H4 (cell line): ENCODE results near the gene PTPRN2. TPM values are rescaled to one million over a fixed set of nuclear protein-coding genes. Genes with fewer than 3 reads are reported as not detected.

Experiments used
- DNase-seq: peaks from one replicate; pipeline ENCODE4 v3.0.0-alpha.2; 2015; ENCODE audit warnings: low spot score
- total RNA-seq: library from RNA; depleted of rRNA; stranded (reverse); fragments of >200 nt; shearing (Covaris generic); gene quantifications from 2 replicates; pipeline ENCODE4 v1.2.3, GENCODE V29; 2014

Gene PTPRN2
- total RNA-seq, 1 experiment from 2014 or later = 0.97 TPM

- no peak for DNase-seq
Measured at GRCh38 chr7:158073845-158074840, 513.5 kb downstream of the PTPRN2 start.

GRCh38 chr7:158072991-158073730, 514.5 kb downstream of the PTPRN2 start:
- no peak for DNase-seq

GRCh38 chr7:158070222-158070920, 517.3 kb downstream of the PTPRN2 start:
- no peak for DNase-seq

- no peak for DNase-seq
Measured at GRCh38 chr7:158068853-158069252, 518.8 kb downstream of the PTPRN2 start.

- DNase-seq = no peak
Measured at GRCh38 chr7:158067931-158068482, 519.6 kb downstream of the PTPRN2 start.

GRCh38 chr7:158067219-158067930, 520.2 kb downstream of the PTPRN2 start:
- no peak for DNase-seq

- DNase-seq = no peak
Measured at GRCh38 chr7:158066085-158066484, 521.5 kb downstream of the PTPRN2 start.

GRCh38 chr7:158065340-158065739, 522.3 kb downstream of the PTPRN2 start:
- DNase-seq = no peak

- no peak for DNase-seq
Measured at GRCh38 chr7:158064631-158065030, 523.0 kb downstream of the PTPRN2 start.

GRCh38 chr7:158063850-158064610, 523.6 kb downstream of the PTPRN2 start:
- DNase-seq = no peak

- DNase-seq = no peak
Measured at GRCh38 chr7:158062661-158063060, 525.0 kb downstream of the PTPRN2 start.

- DNase-seq = no peak
Measured at GRCh38 chr7:158061884-158062656, 525.6 kb downstream of the PTPRN2 start.

GRCh38 chr7:158061026-158061630, 526.5 kb downstream of the PTPRN2 start:
- no peak for DNase-seq

GRCh38 chr7:158060216-158060615, 527.4 kb downstream of the PTPRN2 start:
- no peak for DNase-seq

GRCh38 chr7:158057446-158057845, 530.2 kb downstream of the PTPRN2 start:
- DNase-seq = no peak

GRCh38 chr7:158056761-158057160, 530.9 kb downstream of the PTPRN2 start:
- DNase-seq = no peak

- no peak for DNase-seq
Measured at GRCh38 chr7:158055726-158056510, 531.7 kb downstream of the PTPRN2 start.

- no peak for DNase-seq
Measured at GRCh38 chr7:158054611-158055010, 533.0 kb downstream of the PTPRN2 start.
